ENCODE data around the gene NME7.
"Not testable (repeated sequence)": the region's sequence is repeated elsewhere in the genome, so short reads cannot be mapped to it uniquely, and the experiment has no call there.

Gene NME7

DNA sequence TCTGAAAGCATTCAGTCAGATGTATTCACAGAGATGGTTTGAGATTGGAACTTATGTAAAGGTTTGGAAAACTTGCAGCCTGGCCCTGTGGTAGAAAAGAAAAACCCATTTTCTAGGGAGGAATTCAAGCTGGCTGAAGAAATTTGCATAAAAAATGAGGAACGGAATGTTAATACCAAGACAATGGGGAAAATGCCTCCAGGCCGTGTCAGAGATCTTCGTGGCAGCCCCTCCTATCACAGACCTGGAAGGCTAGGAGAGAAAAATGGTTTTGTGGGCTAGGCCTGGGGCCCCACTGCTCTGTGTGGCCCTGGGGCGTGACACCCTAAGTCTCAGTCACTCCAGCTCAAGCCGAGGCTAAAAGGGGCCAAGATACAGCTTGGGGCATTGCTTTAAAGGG, 26.7 kb downstream of the NME7 start:
- DNase-seq, result no peak

DNA sequence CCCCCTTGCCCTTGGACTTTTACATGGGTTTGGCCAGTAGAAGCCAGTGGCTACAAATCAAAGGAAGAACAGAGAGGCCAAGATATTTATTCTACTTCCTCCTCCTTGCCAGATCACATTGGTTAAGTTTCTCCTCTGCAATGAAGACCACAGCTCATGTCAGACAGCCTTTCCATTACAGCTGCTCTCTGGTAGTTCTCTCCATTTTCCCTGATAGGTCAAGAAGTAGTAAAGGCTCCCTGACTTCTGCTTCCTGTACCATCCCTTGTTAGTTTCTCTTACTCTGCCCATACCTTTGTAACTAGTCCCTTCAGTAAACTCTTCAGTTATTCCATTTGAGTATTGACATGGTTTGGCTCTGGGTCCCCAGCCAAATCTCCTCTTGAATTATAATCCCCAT, 27.8 kb downstream of the NME7 start:
- DNase-seq, result peak in 1 of 2 donors; percentile 14

DNA sequence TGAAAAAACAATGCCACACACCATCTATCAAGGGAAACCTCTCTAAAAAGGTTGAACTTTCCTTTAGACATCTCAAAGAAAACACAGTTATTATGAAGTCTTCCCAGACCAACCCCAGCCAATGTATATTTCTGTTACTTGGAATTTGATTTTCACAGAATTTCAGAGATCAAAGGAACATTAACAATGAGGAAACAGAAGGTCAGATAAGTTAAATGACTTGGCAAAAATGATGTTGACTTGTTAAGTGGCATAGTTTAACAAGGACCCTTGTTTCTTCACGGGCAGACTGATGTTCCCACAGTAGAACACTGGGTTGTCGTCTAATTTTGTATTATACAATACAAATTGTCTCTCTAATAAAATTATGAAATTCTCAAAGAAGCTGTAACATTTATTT, 29.0 kb downstream of the NME7 start:
- DNase-seq, result peak in 1 of 2 donors; percentile 10

DNA sequence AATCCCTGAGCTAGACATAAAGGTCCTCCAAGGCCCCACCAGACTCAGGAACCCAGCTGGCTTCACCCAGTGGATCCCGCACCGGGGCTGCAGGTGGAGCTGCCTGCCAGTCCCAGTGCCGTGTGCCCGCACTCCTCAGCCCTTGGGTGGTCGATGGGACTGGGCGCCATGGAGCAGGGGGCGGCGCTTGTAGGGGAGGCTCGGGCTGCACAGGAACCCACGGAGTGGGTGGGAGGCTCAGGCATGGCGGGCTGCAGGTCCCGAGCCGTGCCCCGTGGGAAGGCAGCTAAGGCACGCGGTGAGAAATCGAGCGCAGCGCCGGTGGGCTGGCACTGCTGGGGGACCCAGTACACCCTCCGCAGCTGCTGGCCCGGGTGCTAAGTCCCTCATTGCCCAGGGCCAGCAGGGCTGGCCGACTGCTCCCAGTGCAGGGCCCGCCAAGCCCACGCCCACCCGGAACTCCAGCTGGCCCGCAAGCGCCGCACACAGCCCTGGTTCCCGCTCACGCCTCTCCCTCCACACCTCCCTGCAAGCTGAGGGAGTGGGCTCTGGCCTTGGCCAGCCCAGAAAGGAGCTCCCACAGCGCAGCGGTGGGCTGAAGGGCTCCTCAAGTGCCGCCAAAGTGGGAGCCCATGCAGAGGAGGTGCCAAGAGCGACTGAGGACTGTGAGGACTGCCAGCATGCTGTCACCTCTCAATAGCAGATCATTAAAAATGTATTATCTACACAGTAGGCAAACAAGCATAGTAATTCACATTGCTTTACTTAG, 30.5 kb downstream of the NME7 start:
- not testable (repeated sequence) for DNase-seq

DNA sequence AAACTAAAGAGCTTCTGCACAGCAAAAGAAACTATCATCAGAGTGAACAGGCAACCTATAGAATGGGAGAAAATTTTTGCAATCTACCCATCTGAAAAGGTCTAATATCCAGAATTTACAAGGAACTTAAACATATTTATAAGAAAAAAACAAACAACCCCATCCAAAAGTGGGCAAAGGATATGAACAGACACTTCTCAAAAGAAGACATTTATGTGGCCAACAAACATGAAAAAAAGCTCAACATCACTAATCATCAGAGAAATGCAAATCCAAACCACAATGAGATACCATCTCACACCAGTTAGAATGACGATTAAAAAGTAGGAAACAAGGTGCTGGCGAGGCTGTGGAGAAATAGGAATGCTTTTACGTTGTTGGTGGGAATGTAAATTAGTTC, 32.9 kb downstream of the NME7 start:
- DNase-seq, result not testable (repeated sequence)

DNA sequence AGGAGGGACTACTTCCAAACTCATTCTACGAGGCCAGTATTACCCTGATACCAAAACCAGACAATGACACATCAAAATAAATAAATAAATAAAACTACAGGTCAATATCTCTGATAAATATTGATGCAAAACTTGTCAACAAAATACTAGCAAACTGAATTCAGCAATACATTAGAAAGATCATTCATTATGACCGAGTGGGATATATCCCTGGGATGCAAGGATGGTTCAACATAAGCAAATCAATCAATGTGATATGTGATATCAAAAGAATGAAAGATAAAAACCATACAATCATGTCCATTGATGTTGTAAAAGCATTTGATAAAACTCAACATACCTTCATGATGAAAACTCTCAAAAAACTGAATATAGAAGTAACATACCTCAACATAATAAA, 36.7 kb downstream of the NME7 start:
- DNase-seq, result no peak

DNA sequence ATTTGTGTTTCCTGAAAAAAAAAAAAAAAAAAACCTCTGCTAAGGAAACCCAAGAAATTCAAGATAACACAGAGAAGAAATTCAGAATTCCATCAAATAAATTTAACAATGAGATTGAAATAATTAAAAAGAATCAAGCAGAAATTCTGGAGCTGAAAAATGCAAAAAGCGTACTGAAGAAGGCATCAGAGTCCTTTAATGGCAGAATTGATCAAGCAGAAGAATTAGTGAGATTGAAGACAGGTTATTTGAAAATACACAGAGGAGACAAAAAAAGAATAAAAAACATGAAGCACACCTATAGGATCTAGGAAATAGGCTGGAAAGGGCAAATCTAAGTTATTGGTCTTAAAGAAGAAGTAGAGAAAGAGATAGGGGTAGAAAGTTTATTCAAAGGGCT, 38.2 kb downstream of the NME7 start:
- DNase-seq, result no peak

DNA sequence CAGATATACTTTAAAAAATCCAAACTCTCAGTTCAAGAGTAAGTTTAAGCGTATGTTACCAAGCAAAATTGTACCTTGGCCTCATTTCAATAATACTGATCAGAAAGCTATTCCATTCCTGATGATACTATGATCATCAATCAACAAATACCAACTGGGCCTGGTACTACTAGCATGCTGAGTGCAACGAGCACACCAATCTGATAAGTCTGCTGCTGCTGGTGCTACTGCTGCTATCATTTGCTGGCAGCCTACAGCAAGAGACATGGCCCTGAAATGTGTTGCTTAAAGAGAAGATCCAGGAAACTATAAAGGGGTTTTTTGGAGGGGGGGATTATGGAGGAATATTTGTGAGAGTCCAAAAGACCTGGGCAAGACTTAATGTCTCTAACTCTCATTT, 39.7 kb downstream of the NME7 start:
- no peak for DNase-seq

DNA sequence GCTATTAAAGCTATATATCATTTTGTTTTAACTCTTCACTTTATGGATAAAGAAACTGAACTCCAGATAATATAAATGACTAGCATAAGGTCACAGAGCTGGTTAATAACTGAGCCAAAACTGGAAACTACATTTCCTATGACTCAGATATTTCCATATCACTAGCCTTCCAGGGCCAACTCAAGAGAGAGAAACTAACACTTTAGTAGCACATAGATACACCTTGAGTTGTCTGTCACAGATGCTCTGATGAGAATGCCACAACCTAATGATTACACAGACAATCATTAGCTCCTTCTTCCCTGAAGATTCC, 40.7 kb downstream of the NME7 start:
- peak in 1 of 2 donors; percentile 71 for DNase-seq

DNA sequence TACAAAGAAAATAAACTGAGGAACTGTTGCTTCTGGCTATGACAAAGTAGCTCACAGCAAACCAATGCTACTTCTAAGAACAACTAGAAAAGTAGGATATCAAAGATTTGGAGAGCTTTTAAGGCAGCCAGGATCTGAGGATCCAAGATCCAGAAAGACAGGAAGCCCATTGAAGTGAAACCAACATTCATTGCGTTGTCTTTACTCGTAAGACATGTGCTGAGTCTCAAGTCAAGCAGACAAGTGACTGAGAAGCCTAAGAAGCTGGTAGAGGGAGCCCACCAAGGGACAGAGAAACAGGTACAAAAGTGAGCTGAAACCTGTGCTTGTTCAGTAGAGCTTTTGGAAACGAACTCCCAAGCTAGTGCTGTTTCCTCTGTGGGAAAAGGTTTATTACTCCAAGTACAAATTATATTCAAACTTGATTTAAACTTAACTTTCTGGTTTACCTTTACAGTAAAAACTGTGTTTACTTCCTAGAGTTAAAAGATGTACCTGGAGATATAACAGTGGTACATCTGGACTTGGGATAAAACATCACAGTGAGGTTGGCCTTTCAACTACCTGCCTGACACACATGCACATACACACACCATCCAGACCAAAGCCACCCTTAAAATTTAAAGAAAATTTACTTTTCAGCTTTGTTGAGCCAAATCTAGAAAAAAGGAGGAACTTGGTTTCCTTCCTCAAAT, 41.2 kb downstream of the NME7 start:
- DNase-seq, result peak in 1 of 2 donors; percentile 1

DNA sequence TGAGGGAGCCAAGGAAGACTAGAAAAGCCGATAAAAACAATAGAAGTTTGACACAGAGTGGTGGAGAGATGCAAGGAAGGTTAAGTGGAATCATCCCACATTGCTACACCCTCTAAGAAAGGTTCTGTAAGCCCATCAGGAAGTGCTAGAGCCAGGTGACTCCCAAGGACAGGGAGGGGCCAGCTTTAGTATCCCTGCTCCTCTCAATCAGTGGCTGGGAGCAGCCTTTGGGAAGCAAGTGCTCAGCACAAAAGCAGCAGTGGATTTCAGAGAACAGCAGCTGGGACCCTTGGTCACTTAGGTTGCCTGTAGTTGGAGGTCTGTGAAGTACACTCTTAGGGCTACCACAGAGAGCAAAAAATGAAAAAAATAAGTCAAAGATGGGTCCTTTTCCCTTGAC, 42.5 kb downstream of the NME7 start:
- DNase-seq, result no peak

DNA sequence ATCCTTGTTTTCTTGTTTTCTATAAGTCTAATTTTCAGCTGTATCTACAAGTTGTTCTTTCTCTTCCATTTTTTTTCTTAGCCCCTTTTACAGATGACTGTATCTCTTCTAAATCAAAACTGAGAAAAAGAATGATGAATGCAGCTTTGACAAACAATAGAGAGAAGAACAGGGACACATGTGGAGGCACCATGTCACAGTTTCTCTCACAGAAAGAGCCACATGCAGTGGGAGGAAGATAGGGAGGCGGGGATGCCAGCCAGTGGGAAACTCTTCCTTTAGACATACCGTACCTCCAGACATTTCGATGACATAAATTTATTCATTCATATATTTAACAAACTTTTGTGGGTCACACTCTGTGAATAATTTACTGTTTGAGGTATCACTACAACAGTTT, 45.5 kb downstream of the NME7 start:
- no peak for DNase-seq

DNA sequence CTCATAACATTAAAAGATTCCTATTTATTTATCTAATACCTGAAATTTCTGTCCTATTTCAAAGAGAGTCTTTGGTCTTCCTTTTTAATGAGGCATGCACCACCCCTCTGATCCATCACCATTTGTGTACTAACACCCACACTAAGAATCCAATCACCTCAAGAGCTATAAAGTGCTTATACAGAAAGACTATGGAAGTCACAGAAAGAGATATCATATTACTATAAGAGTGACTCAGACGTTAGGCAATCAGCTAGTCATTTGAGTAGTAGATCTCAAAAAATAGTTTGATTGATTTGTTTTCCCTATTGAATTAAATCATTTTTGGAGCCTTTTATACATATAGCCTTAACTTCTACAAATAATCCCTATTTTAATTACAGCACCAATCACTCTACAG, 46.1 kb downstream of the NME7 start:
- peak in 1 of 2 donors; percentile 5 for DNase-seq

DNA sequence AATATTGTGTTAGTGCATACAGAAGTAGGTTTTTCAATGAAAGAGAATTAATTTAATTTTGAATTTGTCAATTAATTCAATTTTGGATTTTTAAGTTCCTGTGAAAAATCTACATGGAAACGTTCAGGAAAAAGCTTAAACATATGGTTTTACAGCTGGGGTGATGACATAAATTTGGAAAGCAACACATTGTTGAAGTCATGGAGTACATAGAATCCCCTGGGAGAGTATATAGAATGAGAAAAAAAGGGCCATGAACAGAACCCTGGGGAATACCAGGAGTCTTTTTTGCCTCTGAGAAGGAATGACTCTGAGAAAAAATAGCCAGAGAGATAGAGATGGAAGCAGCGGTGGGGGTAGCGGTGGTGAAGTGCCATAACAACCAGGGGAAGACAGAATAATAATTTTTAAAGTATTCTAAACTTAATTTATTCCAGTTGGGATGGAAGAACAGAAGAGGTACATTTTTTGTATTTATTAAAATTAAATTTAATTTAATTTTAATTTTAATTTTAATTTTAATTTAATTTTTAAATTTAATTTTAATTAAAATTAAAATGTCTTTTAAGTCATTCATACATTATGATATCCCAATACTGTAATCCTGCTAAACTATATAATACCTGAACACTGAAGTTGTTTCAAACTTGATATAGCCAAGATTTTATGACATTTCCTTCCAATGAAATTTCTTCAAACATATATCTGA, 48.9 kb downstream of the NME7 start:
- no peak for DNase-seq

DNA sequence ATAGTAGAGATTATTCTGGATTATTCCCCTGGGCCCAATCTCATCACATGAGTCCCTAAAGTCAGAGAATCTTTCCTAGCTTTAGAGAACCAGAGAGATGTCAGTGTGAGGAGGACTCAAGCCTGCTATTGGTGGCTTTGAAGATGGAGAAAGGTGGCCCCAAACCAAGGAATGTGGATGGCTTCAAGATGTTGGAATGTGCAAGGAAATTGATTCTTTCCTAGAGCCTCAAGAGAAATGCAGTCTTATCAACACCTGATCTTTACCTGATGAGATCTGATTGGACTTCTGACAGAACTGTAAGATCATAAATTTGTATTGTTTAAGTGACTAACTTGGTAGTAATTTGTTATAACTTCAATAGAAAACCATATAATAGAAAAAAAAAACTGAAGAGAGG, 51.0 kb downstream of the NME7 start:
- no peak for DNase-seq

DNA sequence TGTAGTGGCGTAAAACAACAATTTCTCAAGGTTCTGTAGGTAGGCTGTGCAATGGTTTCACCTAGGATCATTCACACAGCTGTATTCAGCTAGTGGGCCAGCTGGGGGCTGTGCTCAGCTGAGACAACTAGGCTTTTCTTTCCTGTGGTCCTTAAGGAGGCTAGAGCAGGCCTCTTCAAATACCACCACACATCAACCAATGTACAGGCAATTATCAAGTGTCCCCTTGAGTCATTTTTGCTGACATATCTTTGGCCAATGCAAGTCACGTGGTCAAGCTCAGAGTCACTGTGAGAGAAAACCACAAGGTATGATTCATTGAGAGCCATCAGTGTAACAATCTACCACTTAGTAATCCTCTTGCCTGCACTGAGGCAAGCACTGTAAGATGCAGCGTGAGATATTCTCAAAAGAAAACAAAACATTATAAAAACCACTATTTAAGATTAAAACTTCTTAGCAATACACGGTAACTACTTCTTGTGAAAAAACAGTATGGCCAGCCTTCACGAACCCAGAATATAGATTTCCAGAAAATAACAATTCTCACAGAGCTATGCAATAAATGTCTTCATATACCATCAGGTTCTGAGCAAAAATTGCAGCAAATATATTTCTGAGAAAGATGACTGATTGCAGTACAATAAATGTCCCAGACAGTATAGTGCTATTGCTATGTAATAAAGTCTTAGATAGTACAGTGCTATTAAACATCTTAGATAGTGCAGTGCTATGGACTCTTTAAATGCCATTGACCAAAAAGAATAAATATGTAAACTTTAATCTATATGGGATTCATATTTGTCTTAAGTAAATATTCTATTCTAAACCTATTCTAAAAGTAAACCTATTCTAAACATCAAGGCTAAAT, 55.3 kb downstream of the NME7 start:
- DNase-seq, result peak; percentile 2 to 73

DNA sequence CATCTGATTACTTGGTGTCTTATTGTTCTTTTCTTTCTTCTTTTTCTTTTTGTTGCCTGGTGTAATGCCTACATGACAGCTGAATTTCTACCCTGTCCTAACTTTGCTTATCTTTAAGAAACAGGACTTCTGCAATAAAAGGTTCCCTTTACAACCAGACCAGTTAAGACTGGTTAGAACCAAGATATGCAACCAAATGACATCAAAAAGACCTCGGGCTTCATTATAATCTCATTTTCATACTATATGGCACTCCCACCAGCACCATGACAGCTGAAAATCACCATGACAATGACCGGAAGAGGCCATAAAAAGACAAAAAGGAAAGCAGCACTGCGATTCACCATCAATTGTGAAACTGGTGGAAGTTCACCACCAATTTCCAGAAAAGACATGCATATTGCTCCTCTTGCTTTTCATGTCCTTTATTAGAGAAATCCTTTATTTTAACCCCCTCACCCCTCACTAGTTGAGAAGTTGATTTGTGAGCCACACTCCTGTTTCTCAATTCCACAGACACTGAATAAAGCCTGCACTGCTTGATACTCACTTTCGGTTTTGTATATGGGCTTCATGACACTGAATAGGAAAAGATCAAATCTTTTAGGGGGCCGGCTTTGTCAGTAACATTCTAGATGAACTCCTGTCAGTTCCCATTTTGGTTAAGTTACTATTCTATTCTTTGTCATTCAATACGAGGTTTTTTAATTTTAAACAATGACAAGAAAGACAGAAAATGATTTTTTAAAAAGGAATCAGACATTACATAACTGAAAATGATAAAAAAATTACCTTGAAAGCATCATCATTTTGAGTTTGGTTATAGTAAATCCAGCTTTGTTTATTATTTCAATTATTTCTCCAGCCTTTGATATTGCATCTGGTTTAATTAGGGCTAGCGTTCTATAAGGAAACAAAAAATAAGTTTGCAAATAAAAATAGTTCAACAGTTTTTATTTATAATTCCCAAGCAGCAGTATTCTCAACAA, 58.1 kb downstream of the NME7 start:
- DNase-seq, result peak in 1 of 2 donors; percentile 80

DNA sequence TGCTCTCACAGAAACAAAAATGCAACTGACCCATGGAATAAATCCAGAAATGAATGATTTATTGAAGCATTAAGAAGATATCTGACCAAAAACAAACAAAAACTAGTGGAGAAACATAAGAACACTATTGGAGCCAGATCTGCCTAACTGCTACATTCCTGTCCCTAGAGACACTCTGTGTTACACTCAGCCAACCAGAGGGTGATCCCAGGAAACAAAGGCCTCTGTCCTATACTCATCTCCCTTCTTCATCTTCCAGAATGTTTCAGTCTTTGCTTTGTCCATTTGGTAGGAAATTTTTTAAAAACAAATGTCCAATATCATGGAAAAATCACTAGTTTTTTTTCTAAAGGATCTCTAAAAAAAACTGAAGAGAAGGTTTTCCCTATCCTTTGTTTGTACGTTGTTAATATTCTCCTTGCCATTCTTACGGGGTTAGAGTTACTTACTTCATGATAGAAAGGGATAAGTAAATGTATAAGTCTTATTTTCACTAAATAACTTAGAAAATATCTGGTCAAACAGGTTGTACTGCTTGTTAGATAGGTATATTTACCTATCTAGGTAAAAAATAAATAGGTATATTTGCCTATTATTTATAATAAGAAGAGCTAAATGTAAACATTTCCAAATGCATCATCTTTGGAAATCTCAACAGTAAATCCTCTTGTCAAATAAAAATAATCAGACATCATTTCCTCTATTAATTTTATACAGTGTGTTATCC, 59.1 kb downstream of the NME7 start:
- DNase-seq, result no peak

DNA sequence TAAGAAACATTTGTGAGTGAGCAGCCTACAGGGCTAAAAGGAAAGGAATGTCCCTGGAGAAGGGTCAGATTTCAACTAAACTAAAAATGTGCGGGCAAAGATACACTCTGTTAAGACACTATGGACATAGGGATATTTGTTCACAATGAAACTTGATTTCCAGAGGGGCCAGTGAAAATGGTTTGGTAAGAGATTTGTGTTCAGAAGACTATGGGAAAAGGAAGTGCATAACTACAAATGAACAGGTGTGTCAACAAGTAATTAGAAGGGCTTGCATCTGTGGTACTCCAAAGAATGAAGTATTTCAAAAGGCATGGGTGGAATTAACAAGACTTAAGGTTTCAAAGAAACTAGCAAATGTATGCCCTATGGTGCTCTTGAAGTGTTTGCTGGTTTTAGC, 60.4 kb downstream of the NME7 start:
- DNase-seq, result no peak

DNA sequence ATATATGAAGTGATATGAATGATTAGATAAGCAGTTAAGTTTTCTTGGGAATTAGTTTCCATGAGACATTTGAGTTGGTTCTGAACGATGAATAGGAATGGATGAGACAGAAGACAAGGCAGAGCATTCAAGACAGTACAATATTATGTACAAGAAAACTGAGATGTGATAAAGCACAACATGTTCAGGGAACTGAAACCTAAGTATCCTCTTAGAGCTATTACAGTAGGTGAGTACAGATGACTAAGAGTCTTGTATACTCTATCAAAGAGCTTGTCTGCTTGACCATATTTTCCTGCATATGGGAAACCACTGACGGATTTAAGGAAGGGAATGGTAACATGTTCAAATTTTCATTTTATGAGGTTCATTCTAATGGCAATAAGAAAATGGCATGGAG, 61.6 kb downstream of the NME7 start:
- DNase-seq, result no peak

DNA sequence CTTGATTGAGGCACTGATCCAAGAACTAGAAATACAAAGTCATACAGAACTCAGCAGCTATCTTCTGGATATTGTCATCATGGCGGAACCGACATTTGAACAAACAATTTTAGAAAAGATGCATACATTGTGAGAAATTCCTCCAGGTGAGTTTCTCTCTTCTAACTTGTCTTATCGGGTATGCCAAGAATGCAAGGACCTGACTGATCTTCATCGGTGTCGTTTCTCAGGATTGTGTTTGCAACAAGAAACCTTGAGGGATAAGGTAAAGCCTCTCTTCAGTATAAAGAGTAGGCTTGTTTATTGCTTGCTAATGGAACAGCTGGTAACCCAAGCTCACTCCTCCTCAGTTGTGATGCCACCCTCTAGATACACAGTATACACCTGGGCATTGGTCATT, 62.2 kb downstream of the NME7 start:
- DNase-seq, result no peak
